ENCODE measurements around the gene FAM3C.

Gene FAM3C

DNA sequence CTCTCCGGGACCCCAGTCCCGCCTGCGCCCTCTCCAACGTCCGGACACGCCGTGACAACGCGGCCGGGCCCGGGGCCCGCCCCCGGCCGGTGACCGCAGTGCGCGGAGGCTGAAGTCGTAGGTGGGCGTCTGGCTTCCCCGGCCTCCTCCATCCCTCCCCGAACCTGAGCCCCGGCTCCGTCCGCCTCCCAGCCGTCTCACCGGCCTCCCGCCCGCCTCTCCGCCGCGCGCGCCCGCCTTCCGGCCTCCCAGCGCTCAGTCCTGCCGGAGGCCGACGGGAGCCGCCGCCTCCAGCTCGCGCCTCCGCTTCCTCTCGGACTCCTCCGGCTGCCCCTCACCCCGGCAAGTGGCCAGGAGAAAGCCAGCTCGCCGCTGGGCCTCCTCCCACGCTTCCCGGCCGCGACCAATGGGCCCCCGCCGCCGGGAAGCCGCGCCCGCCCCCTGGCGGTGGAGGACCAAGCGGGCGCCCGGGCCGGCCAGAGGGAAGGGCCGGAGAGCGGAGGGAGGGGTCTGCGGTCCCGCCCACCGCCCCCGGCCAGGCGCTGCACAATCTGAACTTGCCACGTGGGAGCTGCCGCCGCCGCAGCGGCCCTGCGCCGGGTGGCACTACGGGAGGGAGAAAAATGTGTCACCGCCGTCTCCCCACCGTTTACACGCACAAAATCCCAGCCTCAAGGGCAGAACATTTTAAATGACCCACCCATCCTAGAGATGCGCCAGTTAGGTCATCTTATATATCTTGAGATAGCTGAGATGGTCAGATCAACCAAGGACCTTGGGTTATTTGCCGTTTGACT lies at the start of gene FAM3C:
Gene FAM3C, minus strand, starts transcription at position 348 of the 797 bp plus-strand sequence. CDS start 13,339 bp downstream, outside the sequence.
- no peaks in the 10 kb centered on the region for H3K27me3 ChIP-seq (replicated peaks; ENCODE audit: insufficient read depth, low read length)
- peaks cover 3% of the 10 kb centered on the region; the same call in 1 of the 2 replicates for H3K36me3 ChIP-seq (replicated peaks; ENCODE audit: insufficient read depth, low read length)
- H3K4me1 ChIP-seq (ENCODE audit: low read length), result peaks cover 20% of the 10 kb centered on the region
- H3K9ac ChIP-seq (ENCODE audit: low read length), result peak within 1 kb of the TSS; percentile 70
- H4K20me1 ChIP-seq (ENCODE audit: insufficient read depth, low read length), result no peaks in the 10 kb centered on the region
- H3K9me3 ChIP-seq (replicated peaks; ENCODE audit: insufficient read depth, low read length), result no peaks in the 10 kb centered on the region
- DNase-seq, result peak; percentile 96
- H3K4me2 ChIP-seq (ENCODE audit: low read depth, low read length), result peak within 1 kb of the TSS; percentile 78
- H2AFZ ChIP-seq (ENCODE audit: low read length), result peak within 1 kb of the TSS; percentile 76
- H3K9me2 ChIP-seq (replicated peaks; ENCODE audit: insufficient read depth, low read length), result no peaks in the 10 kb centered on the region
- peak within 1 kb of the TSS; percentile 68 for H3K4me3 ChIP-seq (ENCODE audit: low read length)
- peaks cover 15% of the 10 kb centered on the region for H3F3A ChIP-seq (ENCODE audit: insufficient read depth, low read length)
- TF ChIP-seq EZH2 (optimal IDR thresholded peaks at IDR 0.05; ENCODE audit: low read depth, low read length) (no peak), EZH2phosphoT487 (IDR thresholded peaks at IDR 0.05; ENCODE audit: low read length) (no peak), CTCF (IDR thresholded peaks at IDR 0.05; ENCODE audit: low read length) (peak; percentile 93)
- peaks cover 45% of the 10 kb centered on the region for H3K79me2 ChIP-seq (ENCODE audit: low read length)
- peak within 1 kb of the TSS; percentile 64; the same call in 1 of the 2 replicates for H3K27ac ChIP-seq (ENCODE audit: low read length)

DNA sequence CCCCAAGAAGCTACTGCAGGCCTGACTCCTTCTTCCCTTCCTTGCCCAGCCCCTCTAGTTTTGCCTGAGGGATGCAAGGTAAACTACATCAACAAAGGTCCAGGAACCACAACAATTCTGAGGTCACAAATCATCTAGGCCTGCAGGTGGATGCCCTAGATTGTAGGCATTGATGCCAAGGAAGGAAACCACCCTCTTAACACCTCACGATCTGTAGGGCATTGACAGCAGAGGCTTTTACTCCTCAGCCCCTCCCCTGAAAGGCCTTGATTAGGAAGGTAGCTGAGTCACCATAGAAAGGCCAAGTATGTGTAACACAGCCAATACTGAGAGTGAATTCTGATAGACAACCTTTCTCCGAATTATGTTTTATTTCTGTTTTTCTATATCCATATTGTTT lies 46.7 kb upstream of the FAM3C start:
- H3K36me3 ChIP-seq (replicated peaks; ENCODE audit: insufficient read depth, low read length), result no peaks in the 10 kb centered on the region
- peaks cover 13% of the 10 kb centered on the region for H3F3A ChIP-seq (ENCODE audit: insufficient read depth, low read length)
- H3K27ac ChIP-seq (ENCODE audit: low read length), result no peak overlapping the region
- no peak overlapping the region for H3K9ac ChIP-seq (ENCODE audit: low read length)
- TF ChIP-seq EZH2 (optimal IDR thresholded peaks at IDR 0.05; ENCODE audit: low read depth, low read length), result no peak
- no peak for TF ChIP-seq EZH2phosphoT487 (IDR thresholded peaks at IDR 0.05; ENCODE audit: low read length)
- no peak for TF ChIP-seq CTCF (IDR thresholded peaks at IDR 0.05; ENCODE audit: low read length)
- H3K9me2 ChIP-seq (replicated peaks; ENCODE audit: insufficient read depth, low read length), result no peaks in the 10 kb centered on the region
- H3K4me3 ChIP-seq (ENCODE audit: low read length), result no peak overlapping the region
- peaks cover 18% of the 10 kb centered on the region for H3K4me1 ChIP-seq (ENCODE audit: low read length)
- H3K79me2 ChIP-seq (ENCODE audit: low read length), result no peaks in the 10 kb centered on the region
- no peak overlapping the region; the same call in 1 of the 2 replicates for H2AFZ ChIP-seq (ENCODE audit: low read length)
- no peaks in the 10 kb centered on the region for H3K27me3 ChIP-seq (replicated peaks; ENCODE audit: insufficient read depth, low read length)
- no peaks in the 10 kb centered on the region for H3K9me3 ChIP-seq (replicated peaks; ENCODE audit: insufficient read depth, low read length)
- peak; percentile 34 for DNase-seq
- H3K4me2 ChIP-seq (ENCODE audit: low read depth, low read length), result no peak overlapping the region
- no peaks in the 10 kb centered on the region for H4K20me1 ChIP-seq (ENCODE audit: insufficient read depth, low read length)

DNA sequence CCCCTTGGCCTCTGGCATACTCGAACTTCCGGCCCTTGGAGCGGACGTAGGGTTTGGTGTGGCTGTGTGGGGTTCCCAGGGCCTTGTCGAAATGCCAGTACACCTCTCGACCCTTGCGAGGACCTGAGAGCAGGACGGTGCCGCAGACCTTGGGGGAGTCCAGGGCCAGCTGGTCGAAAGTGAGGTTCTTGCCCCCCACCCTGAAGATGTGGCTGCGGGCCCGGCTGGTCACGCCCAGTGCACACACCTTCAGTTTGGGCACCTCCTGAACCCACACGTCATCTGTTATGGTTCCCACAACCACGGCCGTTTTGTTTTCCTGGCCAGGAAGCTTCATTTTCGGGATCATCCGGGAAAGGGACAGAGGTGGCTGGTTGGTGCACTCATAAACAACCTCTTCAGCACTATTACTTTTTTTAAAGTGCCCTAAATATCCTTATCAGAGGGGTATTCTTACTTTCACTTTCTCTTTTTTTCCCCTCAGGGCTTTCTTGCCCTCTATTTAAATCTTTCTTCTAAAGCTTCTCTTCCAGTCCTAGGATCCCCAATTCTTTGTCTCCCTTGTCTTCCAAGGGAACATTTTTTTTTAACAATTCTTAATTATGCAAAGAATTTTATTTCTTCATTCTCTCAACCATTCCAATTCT lies 44.9 kb upstream of the FAM3C start:
- peak overlapping the region; percentile 26; the same call in 1 of the 2 replicates for H3K9ac ChIP-seq (ENCODE audit: low read length)
- no peaks in the 10 kb centered on the region for H3K36me3 ChIP-seq (replicated peaks; ENCODE audit: insufficient read depth, low read length)
- peak overlapping the region; percentile 28; the same call in 1 of the 2 replicates for H3K4me3 ChIP-seq (ENCODE audit: low read length)
- DNase-seq, result peak; percentile 34
- H3K4me1 ChIP-seq (ENCODE audit: low read length), result peaks cover 26% of the 10 kb centered on the region
- H3K27me3 ChIP-seq (replicated peaks; ENCODE audit: insufficient read depth, low read length), result no peaks in the 10 kb centered on the region
- no peak for TF ChIP-seq CTCF (IDR thresholded peaks at IDR 0.05; ENCODE audit: low read length)
- no peak for TF ChIP-seq EZH2phosphoT487 (IDR thresholded peaks at IDR 0.05; ENCODE audit: low read length)
- TF ChIP-seq EZH2 (optimal IDR thresholded peaks at IDR 0.05; ENCODE audit: low read depth, low read length), result no peak
- peak overlapping the region; percentile 36 for H2AFZ ChIP-seq (ENCODE audit: low read length)
- no peaks in the 10 kb centered on the region for H3K9me2 ChIP-seq (replicated peaks; ENCODE audit: insufficient read depth, low read length)
- H3K9me3 ChIP-seq (replicated peaks; ENCODE audit: insufficient read depth, low read length), result no peaks in the 10 kb centered on the region
- peaks cover 15% of the 10 kb centered on the region for H3F3A ChIP-seq (ENCODE audit: insufficient read depth, low read length)
- peak overlapping the region; percentile 41 for H3K4me2 ChIP-seq (ENCODE audit: low read depth, low read length)
- H4K20me1 ChIP-seq (ENCODE audit: insufficient read depth, low read length), result no peaks in the 10 kb centered on the region
- H3K79me2 ChIP-seq (ENCODE audit: low read length), result no peaks in the 10 kb centered on the region
- H3K27ac ChIP-seq (ENCODE audit: low read length), result no peak overlapping the region

Measured in MM.1S (cell line).